Measurements from ENCODE around the gene PDGFRB.
A peak's percentile ranks its signal among the peaks of the same experiment; 100 is the strongest.

PDGFRB gene

GRCh38 chr5:150162142-150162513, 6.5 kb upstream of the PDGFRB start:
- DNase-seq, result no peak

GRCh38 chr5:150161242-150162141, 5.8 kb upstream of the PDGFRB start:
- peak; percentile 71 for DNase-seq

- no peak for DNase-seq
These were observed 4.9 kb upstream of the PDGFRB start for GRCh38 chr5:150160448-150161081.

- no peak for DNase-seq
These were observed 4.1 kb upstream of the PDGFRB start for GRCh38 chr5:150159741-150160179.

- DNase-seq, result no peak
These were observed 3.4 kb upstream of the PDGFRB start for GRCh38 chr5:150159031-150159430.

GRCh38 chr5:150158170-150158949, 2.7 kb upstream of the PDGFRB start:
- no peak for DNase-seq

- DNase-seq, result no peak
These were observed 1.5 kb upstream of the PDGFRB start for GRCh38 chr5:150157168-150157567.

GRCh38 chr5:150156540-150156939, 895 bp upstream of the PDGFRB start:
- no peak for DNase-seq

- no peak for DNase-seq
These were observed 353 bp upstream of the PDGFRB start for GRCh38 chr5:150156027-150156368.

GRCh38 chr5:150154618-150155128, 972 bp downstream of the PDGFRB start:
- no peak for DNase-seq

GRCh38 chr5:150153957-150154617, 1.6 kb downstream of the PDGFRB start:
- DNase-seq, result no peak

GRCh38 chr5:150153483-150153882, 2.2 kb downstream of the PDGFRB start:
- no peak for DNase-seq

- no peak for DNase-seq
These were observed 2.8 kb downstream of the PDGFRB start for GRCh38 chr5:150152636-150153462.

- DNase-seq, result no peak
These were observed 6.0 kb downstream of the PDGFRB start for GRCh38 chr5:150149618-150150017.

GRCh38 chr5:150148117-150148927, 7.3 kb downstream of the PDGFRB start:
- no peak for DNase-seq

- no peak for DNase-seq
These were observed 8.0 kb downstream of the PDGFRB start for GRCh38 chr5:150147670-150148069.

GRCh38 chr5:150146862-150147601, 8.6 kb downstream of the PDGFRB start:
- DNase-seq, result no peak

GRCh38 chr5:150146235-150146634, 9.4 kb downstream of the PDGFRB start:
- no peak for DNase-seq

- DNase-seq, result no peak
These were observed 10.8 kb downstream of the PDGFRB start for GRCh38 chr5:150144879-150145278.

GRCh38 chr5:150144246-150144801, 11.3 kb downstream of the PDGFRB start:
- no peak for DNase-seq

All from CD4-positive, alpha-beta T cell treated with Interleukin-6 for 4 hours (primary cell).